Measurements from ENCODE around the gene NPS.

The NPS gene

GRCh38 chr10:127535802-127536515 lies 13.2 kb upstream of the NPS start:
- no peak for TF ChIP-seq CTCF (IDR thresholded peaks at IDR 0.05)

DNA sequence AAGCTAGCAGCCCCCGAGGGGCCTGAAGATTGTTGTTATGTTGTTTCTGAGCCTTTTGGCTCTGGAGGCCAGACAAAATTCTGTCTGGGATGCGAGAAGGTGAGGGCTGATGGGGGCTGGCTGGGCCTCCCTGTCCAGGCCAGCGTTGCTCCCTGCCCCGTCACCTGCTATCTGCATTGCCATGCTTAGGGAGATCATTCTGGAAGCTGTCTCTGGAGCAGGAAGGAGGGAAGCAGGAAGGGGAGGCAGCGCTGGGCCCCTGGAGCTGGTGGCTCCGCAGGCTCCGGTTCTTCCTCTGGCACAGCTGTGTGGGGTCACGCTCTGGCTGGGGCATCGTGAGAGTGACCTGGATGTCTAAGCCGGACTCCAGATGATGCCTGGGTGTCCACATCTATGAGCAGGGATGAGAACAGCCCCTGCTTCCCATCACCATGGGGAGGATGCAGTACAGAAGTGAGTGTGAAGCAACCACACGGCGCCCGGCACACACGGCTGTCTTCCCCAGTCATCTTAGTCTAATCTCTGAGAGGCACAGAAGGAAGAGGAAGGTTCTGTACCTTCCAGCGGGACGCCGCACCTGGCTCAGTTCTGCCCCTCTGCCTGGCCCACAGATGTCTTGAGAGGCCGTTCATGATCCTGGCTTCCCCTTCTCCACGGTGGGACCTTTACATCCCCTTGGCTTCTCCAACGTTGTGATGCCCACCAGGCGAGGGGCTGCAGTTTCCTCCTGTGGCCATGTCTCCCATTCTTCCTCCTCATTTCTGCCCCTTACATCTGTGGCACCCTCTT lies 11.9 kb upstream of the NPS start:
- no peak for TF ChIP-seq CTCF (IDR thresholded peaks at IDR 0.05)

- TF ChIP-seq CTCF (IDR thresholded peaks at IDR 0.05), result no peak
These were observed 11.2 kb upstream of the NPS start for GRCh38 chr10:127537924-127538323.

DNA sequence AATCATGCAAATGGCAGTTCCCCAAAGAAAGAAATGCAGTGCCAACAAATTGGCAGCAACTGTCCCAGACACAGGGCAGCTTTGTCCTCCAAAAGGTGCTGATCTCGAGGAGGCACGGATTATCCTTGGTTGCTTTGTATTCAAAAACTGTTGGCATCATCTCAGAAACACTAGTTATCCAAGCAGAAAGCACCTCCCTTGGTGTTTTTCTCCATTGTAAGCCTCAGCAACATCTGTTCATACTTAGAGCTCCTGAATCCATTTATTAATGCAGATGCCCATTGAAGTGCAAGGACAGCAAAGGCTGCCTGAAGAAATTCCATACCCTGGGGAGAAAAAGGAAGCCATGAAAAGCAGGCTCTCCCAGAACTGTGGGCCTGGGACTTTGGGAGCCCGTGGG lies 1.1 kb upstream of the NPS start:
- TF ChIP-seq CTCF (IDR thresholded peaks at IDR 0.05), result no peak

DNA sequence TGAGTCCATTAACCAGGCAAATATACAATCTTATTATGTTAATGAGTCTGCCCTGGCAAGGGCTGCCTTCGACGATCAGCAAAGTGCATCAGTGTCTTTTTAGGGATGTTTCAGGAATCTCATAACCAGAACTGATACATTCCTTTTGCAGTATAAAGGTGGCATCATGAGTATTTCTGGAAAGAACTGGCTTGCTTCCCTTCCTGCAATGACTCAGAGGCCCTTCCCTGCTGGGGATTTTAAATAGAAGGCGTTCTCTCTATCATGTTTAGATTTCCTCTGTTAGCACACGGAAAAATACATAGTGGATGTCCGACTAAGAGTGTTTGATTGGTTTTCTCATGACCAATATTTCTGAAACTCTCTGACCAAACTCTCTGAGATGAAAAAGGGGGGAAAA lies 1.8 kb downstream of the NPS start:
- TF ChIP-seq CTCF (IDR thresholded peaks at IDR 0.05), result no peak

- TF ChIP-seq CTCF (IDR thresholded peaks at IDR 0.05), result no peak
These were observed 3.3 kb downstream of the NPS start for GRCh38 chr10:127552446-127552845.

DNA sequence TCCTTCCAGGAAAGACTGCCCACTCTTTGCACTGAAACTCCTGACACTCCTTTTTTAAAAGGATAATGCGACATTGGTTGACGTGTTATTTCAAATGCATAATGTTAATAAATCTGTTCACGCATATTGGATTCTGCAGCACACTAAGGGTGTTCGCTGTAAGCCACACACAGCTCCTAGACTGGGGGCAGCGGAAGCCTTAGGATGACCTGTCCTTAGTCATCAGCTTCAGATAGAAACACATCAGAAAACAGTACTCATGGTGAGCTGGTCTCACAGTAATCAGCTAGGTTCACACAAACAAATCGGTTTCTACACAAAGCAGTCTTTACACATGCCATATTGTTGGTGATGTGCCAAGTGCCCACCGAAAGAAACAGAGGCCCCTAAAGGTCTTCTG lies 4.3 kb downstream of the NPS start:
- no peak for TF ChIP-seq CTCF (IDR thresholded peaks at IDR 0.05)
